Esophagus squamous epithelium (tissue), 5 donors: Measurements from ENCODE around the gene ZCCHC24. TPM values are rescaled to one million over a fixed set of nuclear protein-coding genes. Genes with fewer than 3 reads are reported as not detected.

Experiments
- DNase-seq: peaks from one replicate; lab custom pipeline; 2025; lab: John Stamatoyannopoulos, UW
- H3K27ac ChIP-seq, 4 donors: fragments of 200-600 bp; sonication (generic); one replicate each; pipeline ENCODE4 v1.5.1; 2016 to 2019; ENCODE audit warnings: mild to moderate bottlenecking in 1 of 4
- H3K27me3 ChIP-seq, 4 donors: fragments of 200-600 bp; sonication (generic); 1 replicate in 3 of 4; 2 replicates in 1 of 4; pipeline versions ENCODE4 v1.5.1 to v1.6.0; 2017 to 2021; ENCODE audit warnings: antibody characterized with exemption in 1 of 4
- H3K36me3 ChIP-seq, 3 donors: fragments of 200-600 bp; sonication (generic); one replicate each; pipeline ENCODE4 v1.5.1; 2016 to 2019
- H3K4me1 ChIP-seq, 3 donors: fragments of 200-600 bp; sonication (generic); one replicate each; pipeline ENCODE4 v1.5.1; 2017 to 2019
- H3K4me3 ChIP-seq, 4 donors: fragments of 200-600 bp; sonication (generic); 1 replicate in 3 of 4; 2 replicates in 1 of 4; pipeline ENCODE4 v1.5.1; 2016 to 2019; ENCODE audit warnings: mild to moderate bottlenecking in 2 of 4, moderate library complexity in 1 of 4
- H3K9me3 ChIP-seq, 3 donors: fragments of 200-600 bp; sonication (generic); one replicate each; pipeline ENCODE4 v1.5.1; 2016 to 2019
- POLR2A ChIP-seq, 4 donors: fragments of 450-650 bp; IDR thresholded peaks; one replicate each; pipeline ENCODE4 v1.6.1; 2017; ENCODE audit warnings: antibody characterized with exemption in 4 of 4, mild to moderate bottlenecking in 4 of 4, moderate library complexity in 3 of 4
- WGBS, 2 donors: methylation state at CpG; one replicate each; pipeline ENCODE4 v1.1.5; 2018; 5-methylcytosine and 5-hydroxymethylcytosine counted together
- intact Hi-C: fragments of 100-400 bp; cut with DNase I; formaldehyde crosslinking; loops from one replicate; pipeline ENCODE4 v1.15.0; 2022
- total RNA-seq, 4 donors: library from RNA; depleted of rRNA; stranded (reverse); fragments of >200 nt; gene quantifications; one replicate each; pipeline ENCODE4 v1.1.0, GENCODE V29; 2016
- TF ChIP-seq, protein P1 (sequence below), 6 experiments: fragments of 450-650 bp in 4 of 6; fragments of 200-600 bp in 2 of 6; sonication (generic) in 2 of 6; IDR thresholded peaks; one replicate each; pipeline ENCODE4 v1.5.1; 2016 to 2019; ENCODE audit warnings: antibody characterized with exemption in 6 of 6, mild to moderate bottlenecking in 4 of 6, moderate library complexity in 4 of 6
- donor health status: DM: yes; HTN: yes; CAD: no.

ZCCHC24 gene
- total RNA-seq, 4 donors from 2014 or later: 2.2 to 26.1 (median 6.4) TPM

DNA sequence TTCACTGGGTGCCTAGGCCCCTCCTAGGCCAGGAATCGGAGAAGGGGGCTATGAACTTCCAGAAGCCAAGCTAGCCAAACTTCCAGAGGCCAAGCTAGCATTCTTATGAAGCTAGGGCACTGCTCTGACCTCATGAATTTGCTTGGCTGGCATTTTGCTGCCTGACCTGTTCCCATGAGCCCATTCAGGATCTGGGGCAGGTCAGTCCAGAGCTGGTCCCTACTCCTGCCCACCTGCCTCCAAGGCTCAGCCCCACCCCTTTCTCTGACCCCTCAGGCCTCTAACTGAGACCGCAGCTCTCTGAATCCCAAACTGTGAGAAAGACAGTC is 99.4 kb downstream of the ZCCHC24 start:
- Histone ChIP-seq H3K27me3 (no peaks in the 10 kb centered on the region), H3K27ac (no peak overlapping the region), H3K36me3 (peaks cover 13 to 23% (median 21%) of the 10 kb centered on the region in 3 donors), H3K4me1 (peaks cover 22 to 87% (median 31%) of the 10 kb centered on the region in 3 donors), H3K4me3 (no peak overlapping the region), H3K9me3 (no peaks in the 10 kb centered on the region)
- 100% methylated on average over 2 of the region's 2 CpGs; no CpG with 5 or more reads in 1 of the 2 donors for WGBS, 2 donors
- TF ChIP-seq POLR2A (IDR thresholded peaks at IDR 0.05): no peak
- TF ChIP-seq, protein P1, sequence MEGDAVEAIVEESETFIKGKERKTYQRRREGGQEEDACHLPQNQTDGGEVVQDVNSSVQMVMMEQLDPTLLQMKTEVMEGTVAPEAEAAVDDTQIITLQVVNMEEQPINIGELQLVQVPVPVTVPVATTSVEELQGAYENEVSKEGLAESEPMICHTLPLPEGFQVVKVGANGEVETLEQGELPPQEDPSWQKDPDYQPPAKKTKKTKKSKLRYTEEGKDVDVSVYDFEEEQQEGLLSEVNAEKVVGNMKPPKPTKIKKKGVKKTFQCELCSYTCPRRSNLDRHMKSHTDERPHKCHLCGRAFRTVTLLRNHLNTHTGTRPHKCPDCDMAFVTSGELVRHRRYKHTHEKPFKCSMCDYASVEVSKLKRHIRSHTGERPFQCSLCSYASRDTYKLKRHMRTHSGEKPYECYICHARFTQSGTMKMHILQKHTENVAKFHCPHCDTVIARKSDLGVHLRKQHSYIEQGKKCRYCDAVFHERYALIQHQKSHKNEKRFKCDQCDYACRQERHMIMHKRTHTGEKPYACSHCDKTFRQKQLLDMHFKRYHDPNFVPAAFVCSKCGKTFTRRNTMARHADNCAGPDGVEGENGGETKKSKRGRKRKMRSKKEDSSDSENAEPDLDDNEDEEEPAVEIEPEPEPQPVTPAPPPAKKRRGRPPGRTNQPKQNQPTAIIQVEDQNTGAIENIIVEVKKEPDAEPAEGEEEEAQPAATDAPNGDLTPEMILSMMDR (IDR thresholded peaks at IDR 0.05): no peak
- intact Hi-C loops: no loop called here
- no peak for DNase-seq

DNA sequence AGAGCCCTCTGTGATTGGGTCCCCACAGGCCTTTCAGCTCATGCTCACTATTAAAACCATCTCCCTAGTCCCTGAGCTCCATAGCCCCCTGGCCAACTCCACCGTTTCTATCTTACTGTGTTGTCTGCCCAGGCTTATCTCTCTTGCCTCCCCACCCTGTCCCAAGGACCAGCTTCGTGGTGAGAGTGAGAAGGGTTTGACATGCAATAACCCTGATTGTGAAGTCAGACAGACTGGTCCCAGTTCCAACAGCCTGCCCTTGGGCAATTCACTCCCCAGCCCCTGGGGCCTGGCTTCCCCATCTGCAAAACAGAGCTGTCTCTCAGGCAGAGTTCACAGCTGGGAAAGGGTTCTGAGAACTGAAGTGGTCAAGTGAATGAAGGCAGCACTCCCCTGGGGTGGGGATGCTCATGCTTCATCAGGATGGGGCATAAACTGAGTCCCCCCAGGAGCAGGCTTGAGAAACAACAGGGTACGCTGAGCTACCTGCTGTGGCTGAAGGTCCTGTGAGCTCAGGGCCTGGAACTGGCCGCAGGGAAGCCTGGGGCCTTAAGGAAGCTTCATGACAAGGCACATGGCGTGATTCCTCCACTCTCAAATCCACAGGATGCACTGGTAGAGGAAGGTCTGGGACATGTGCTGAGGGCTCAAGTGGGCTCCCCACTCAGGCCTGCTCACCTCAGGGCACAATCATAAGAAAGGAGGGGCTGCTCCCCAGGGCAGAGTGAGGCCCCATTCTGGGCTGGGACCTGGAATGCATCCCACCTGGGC is 100.0 kb downstream of the ZCCHC24 start:
- WGBS, 2 donors: 89 to 93% methylated on average over 2 to 3 of the region's 5 CpGs

DNA sequence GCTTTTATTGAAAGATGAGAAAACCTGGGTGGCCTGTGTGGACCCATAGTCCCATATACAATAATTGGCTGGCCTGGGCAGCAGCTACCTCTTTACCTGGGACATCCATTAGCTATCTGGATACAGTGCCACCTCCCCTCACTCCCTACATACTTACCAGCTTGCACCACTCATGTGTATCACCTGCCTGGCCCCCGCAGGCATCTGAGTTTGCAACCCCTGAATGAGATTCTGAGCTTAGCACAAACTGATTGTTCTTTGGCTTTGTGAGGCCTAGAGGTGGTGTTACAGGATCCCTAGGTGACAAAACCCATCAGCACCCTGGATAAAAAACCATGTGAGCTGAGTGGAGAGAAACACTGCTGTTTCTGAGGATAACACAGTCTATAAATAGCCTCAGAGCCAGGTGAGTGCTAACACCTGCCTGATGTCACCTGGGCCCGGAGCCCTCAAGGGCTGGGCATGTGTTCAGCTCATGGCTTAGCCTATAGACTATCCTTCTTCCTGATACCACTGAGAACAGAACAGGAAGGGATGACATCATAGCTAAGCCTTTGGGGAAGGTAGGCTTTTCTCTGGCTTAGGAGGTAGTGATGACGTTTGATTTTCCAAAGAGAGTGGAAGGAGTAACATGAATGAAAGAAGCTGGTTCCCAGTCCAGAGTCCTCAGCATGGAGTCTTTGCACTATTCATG is 100.8 kb downstream of the ZCCHC24 start:
- peaks cover 22 to 83% (median 25%) of the 10 kb centered on the region in 3 donors for H3K4me1 ChIP-seq
- intact Hi-C loops: no loop called here
- H3K36me3 ChIP-seq: peaks cover 1 to 9% (median 8%) of the 10 kb centered on the region in 3 donors
- no peak for DNase-seq
- peak overlapping the region in 3 of 4 donors; percentile 28 to 69 (median 65) for H3K27ac ChIP-seq
- no peaks in the 10 kb centered on the region for H3K27me3 ChIP-seq
- 53 to 55% methylated on average over 3 of the region's 3 CpGs for WGBS, 2 donors
- TF ChIP-seq, protein P1 (IDR thresholded peaks at IDR 0.05): no peak
- no peak for TF ChIP-seq POLR2A (IDR thresholded peaks at IDR 0.05)
- no peak overlapping the region for H3K4me3 ChIP-seq
- no peaks in the 10 kb centered on the region for H3K9me3 ChIP-seq

More for the DNA sequence above, 100.0 kb downstream of the ZCCHC24 start:
- Histone ChIP-seq H3K36me3 (peaks cover 9 to 17% (median 16%) of the 10 kb centered on the region in 3 donors), H3K27me3 (no peaks in the 10 kb centered on the region), H3K4me3 (no peak overlapping the region), H3K9me3 (no peaks in the 10 kb centered on the region), H3K4me1 (peaks cover 22 to 89% (median 31%) of the 10 kb centered on the region in 3 donors), H3K27ac (peak overlapping the region in 2 of 4 donors; percentile 60 to 65)
- DNase-seq: no peak
- intact Hi-C loops: no loop called here
- TF ChIP-seq, protein P1 (IDR thresholded peaks at IDR 0.05): no peak
- TF ChIP-seq POLR2A (IDR thresholded peaks at IDR 0.05): no peak

DNA sequence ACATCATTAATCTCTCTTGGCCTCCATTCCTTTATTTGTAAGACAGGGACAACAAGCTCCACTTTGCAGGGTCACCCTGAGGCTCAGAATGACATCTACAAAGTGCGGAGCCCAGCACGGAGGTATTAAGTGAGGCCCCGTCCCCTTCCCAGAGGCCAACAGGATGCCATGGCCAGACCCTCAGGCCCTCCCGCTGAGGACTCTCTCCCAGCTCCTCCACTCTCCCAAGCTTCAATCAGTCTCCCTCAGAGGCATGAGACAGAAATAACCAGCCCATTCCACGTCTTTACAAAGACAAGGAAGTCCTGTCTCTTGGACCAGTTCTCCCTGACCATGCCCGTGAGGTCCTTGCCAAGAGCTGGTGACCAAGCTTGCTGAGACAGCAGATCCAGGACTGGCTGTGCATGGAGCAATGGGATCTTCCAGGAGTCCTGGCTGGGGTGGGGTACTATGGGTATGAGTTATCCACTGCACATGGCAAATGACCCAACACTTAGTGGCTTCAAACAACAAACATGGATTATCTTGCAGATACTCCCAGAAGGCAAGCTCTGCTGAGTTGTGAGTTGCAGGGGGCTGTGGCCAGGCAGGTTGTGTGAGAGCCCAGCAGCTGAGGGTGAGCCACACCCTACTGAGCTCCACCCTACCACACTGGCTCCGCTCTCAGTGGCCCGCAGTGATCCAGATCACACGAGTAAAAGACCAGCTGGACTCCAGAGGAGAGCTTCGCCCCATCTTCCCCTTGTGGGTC is 102.4 kb downstream of the ZCCHC24 start:
- no peaks in the 10 kb centered on the region for H3K27me3 ChIP-seq
- H3K4me3 ChIP-seq: no peak overlapping the region
- peaks cover 8 to 72% (median 13%) of the 10 kb centered on the region in 3 donors for H3K4me1 ChIP-seq
- H3K36me3 ChIP-seq: no peaks in the 10 kb centered on the region
- intact Hi-C loops: no loop called here
- no peak for DNase-seq
- 87% methylated on average over 5 of the region's 10 CpGs; no CpG with 5 or more reads in 1 of the 2 donors for WGBS, 2 donors
- H3K9me3 ChIP-seq: no peaks in the 10 kb centered on the region
- TF ChIP-seq, protein P1 (IDR thresholded peaks at IDR 0.05): no peak
- TF ChIP-seq POLR2A (IDR thresholded peaks at IDR 0.05): no peak
- peak overlapping the region in 3 of 4 donors; percentile 53 to 69 (median 69) for H3K27ac ChIP-seq
